GM18520 (cell line): Measurements from ENCODE around the gene RNF212.
"Not testable (repeated sequence)": the region's sequence is repeated elsewhere in the genome, so short reads cannot be mapped to it uniquely, and the experiment has no call there.

Experiments used
- ATAC-seq: cut with Tn5 transposase; IDR thresholded peaks from one replicate; pipeline ENCODE4 v1.9.1; 2021; ENCODE audit not compliant: unreplicated experiment

Gene RNF212

GRCh38 chr4:1050486-1051213, 62.7 kb downstream of the RNF212 start:
- no peak for ATAC-seq

- ATAC-seq = no peak
Observed at GRCh38 chr4:1049591-1049905, 63.8 kb downstream of the RNF212 start.

GRCh38 chr4:1048773-1049590, 64.4 kb downstream of the RNF212 start:
- ATAC-seq = no peak

- ATAC-seq = no peak
Observed at GRCh38 chr4:1047976-1048772, 65.2 kb downstream of the RNF212 start.

- no peak for ATAC-seq
Observed at GRCh38 chr4:1047106-1047975, 66.0 kb downstream of the RNF212 start.

- not testable (repeated sequence) for ATAC-seq
Observed at GRCh38 chr4:1046581-1047011, 66.8 kb downstream of the RNF212 start.

GRCh38 chr4:1045595-1046201, 67.7 kb downstream of the RNF212 start:
- no peak for ATAC-seq

GRCh38 chr4:1045193-1045594, 68.2 kb downstream of the RNF212 start:
- ATAC-seq = no peak

GRCh38 chr4:1044469-1045192, 68.7 kb downstream of the RNF212 start:
- no peak for ATAC-seq

GRCh38 chr4:1043651-1044468, 69.5 kb downstream of the RNF212 start:
- ATAC-seq = no peak

- ATAC-seq = no peak
Observed at GRCh38 chr4:1043162-1043561, 70.2 kb downstream of the RNF212 start.

- ATAC-seq = no peak
Observed at GRCh38 chr4:1042352-1043055, 70.9 kb downstream of the RNF212 start.

GRCh38 chr4:1041936-1042330, 71.4 kb downstream of the RNF212 start:
- no peak for ATAC-seq

- ATAC-seq = no peak
Observed at GRCh38 chr4:1041147-1041935, 72.0 kb downstream of the RNF212 start.

GRCh38 chr4:1040344-1041146, 72.8 kb downstream of the RNF212 start:
- no peak for ATAC-seq

GRCh38 chr4:1039493-1040343, 73.6 kb downstream of the RNF212 start:
- ATAC-seq = no peak
